B cell (primary cell): ENCODE measurements around the gene COL6A5. TPM values are rescaled to one million over a fixed set of nuclear protein-coding genes. Genes with fewer than 3 reads are reported as not detected.

Source experiments
- ATAC-seq: fragments of 200-7000 bp; cut with Tn5 transposase; one replicate; pipeline ENCODE4 v1.10.0; 2021; ENCODE audit warnings: low read depth, mild to moderate bottlenecking, moderate number of reproducible peaks, moderate library complexity
- CTCF ChIA-PET: fragments of 350-600 bp; sonication (Branson Sonifier 250); formaldehyde crosslinking; loops from one replicate; lab custom pipeline; 2021; ENCODE audit warnings: antibody characterized with exemption, inconsistent platforms; lab: Charles Lee
- POLR2A ChIA-PET: fragments of 350-600 bp; sonication (Branson Sonifier 250); formaldehyde crosslinking; loops from one replicate; lab custom pipeline; 2021; ENCODE audit warnings: antibody characterized with exemption; lab: Charles Lee
- DNase-seq: peaks from one replicate; pipeline ENCODE4 v3.0.0; 2013
- H2AFZ ChIP-seq: 2 replicates; pipeline ENCODE4 v1.6.1; 2012; ENCODE audit warnings: mild to moderate bottlenecking, low read depth, low read length; ENCODE audit not compliant: insufficient read depth, poor library complexity, severe bottlenecking
- H3K27ac ChIP-seq, 2 donors: 1 replicate in 1 of 2; 2 replicates in 1 of 2; pipeline ENCODE4 v1.5.1; 2012 to 2013; ENCODE audit warnings: low read length in 2 of 2, mild to moderate bottlenecking in 2 of 2, moderate library complexity in 1 of 2
- H3K27me3 ChIP-seq, 4 experiments: fragments of 200-600 bp in 1 of 4; sonication (generic) in 1 of 4; replicated peaks in 1 of 4; 1 replicate in 2 of 4; 2 replicates in 2 of 4; pipeline versions ENCODE4 v1.6.1 to v1.7.0; 2013 to 2016; ENCODE audit warnings: low read length in 3 of 4, mild to moderate bottlenecking in 2 of 4, mixed read lengths in 1 of 4, moderate library complexity in 1 of 4; ENCODE audit not compliant: insufficient read depth in 4 of 4, control insufficient read depth in 3 of 4; ENCODE audit errors: control extremely low read depth in 1 of 4
- H3K36me3 ChIP-seq, 2 experiments: replicated peaks in 1 of 2; 1 replicate in 1 of 2; 2 replicates in 1 of 2; pipeline versions ENCODE4 v1.6.1 to v1.7.1; 2013; ENCODE audit warnings: low read length in 1 of 2; ENCODE audit not compliant: insufficient read depth in 2 of 2, control insufficient read depth in 1 of 2; ENCODE audit errors: control extremely low read depth in 1 of 2, extremely low read depth in 1 of 2
- H3K4me1 ChIP-seq, 2 donors: fragments of 200-600 bp in 1 of 2; sonication (generic) in 1 of 2; 1 replicate in 1 of 2; 2 replicates in 1 of 2; pipeline versions ENCODE4 v1.5.1 to v1.6.1; 2013 to 2017; ENCODE audit warnings: low read length in 2 of 2; ENCODE audit not compliant: control insufficient read depth in 2 of 2, insufficient read depth in 2 of 2
- H3K4me2 ChIP-seq: replicated peaks from 2 replicates; pipeline ENCODE3; 2012; ENCODE audit warnings: mild to moderate bottlenecking, low read depth, low read length; ENCODE audit not compliant: poor library complexity, severe bottlenecking
- H3K4me3 ChIP-seq, 5 experiments: fragments of 200-600 bp in 1 of 5; sonication (generic) in 1 of 5; 1 replicate in 3 of 5; 2 replicates in 2 of 5; pipeline versions ENCODE4 v1.5.1 to v1.7.0; 2011 to 2016; ENCODE audit warnings: low read length in 4 of 5, mild to moderate bottlenecking in 4 of 5, low read depth in 2 of 5, control low read depth in 1 of 5, moderate library complexity in 1 of 5; ENCODE audit not compliant: insufficient read depth in 1 of 5; ENCODE audit errors: control extremely low read depth in 1 of 5, extremely low read depth in 1 of 5
- H3K79me2 ChIP-seq: fragments of 200-600 bp; sonication (generic); one replicate; pipeline ENCODE4 v1.6.0; 2016; ENCODE audit warnings: low read length; ENCODE audit not compliant: control insufficient read depth, insufficient read depth
- H3K9ac ChIP-seq: fragments of 200-600 bp; sonication (generic); 2 replicates; pipeline ENCODE4 v1.6.1; 2017; ENCODE audit warnings: mild to moderate bottlenecking, low read length, moderate library complexity
- H3K9me3 ChIP-seq, 3 donors: one replicate each; pipeline versions ENCODE4 v1.6.1 to v1.7.1; 2013; ENCODE audit warnings: low read length in 2 of 3; ENCODE audit not compliant: control insufficient read depth in 2 of 3, insufficient read depth in 1 of 3; ENCODE audit errors: control extremely low read depth in 1 of 3
- H4K20me1 ChIP-seq: 2 replicates; pipeline ENCODE4 v1.6.0; 2012; ENCODE audit warnings: mild to moderate bottlenecking, low read length; ENCODE audit not compliant: insufficient read depth, control insufficient read depth, poor library complexity, severe bottlenecking
- H3K27ac Mint-ChIP-seq: one replicate; pipeline ENCODE4 v1.8.0; 2021; ENCODE audit warnings: mixed read lengths
- H3K27me3 Mint-ChIP-seq: one replicate; pipeline ENCODE4 v1.8.0; 2021; ENCODE audit warnings: mixed read lengths
- H3K4me1 Mint-ChIP-seq: one replicate; pipeline ENCODE4 v1.8.0; 2021; ENCODE audit warnings: mixed read lengths
- H3K4me3 Mint-ChIP-seq: one replicate; pipeline ENCODE4 v1.8.0; 2021; ENCODE audit warnings: mixed read lengths
- H3K9me3 Mint-ChIP-seq: one replicate; pipeline ENCODE4 v1.8.0; 2022; ENCODE audit warnings: mixed read lengths; ENCODE audit not compliant: insufficient read depth
- EZH2 ChIP-seq: IDR thresholded peaks from 2 replicates; pipeline ENCODE4 v1.6.1; 2012; ENCODE audit warnings: borderline replicate concordance, low read depth, mild to moderate bottlenecking, moderate library complexity, low read length; ENCODE audit not compliant: insufficient read depth, poor library complexity, severe bottlenecking
- WGBS: methylation state at CpG from one replicate; pipeline ENCODE4 v1.1.5; 2013; ENCODE audit warnings: missing lambda C conversion rate; ENCODE audit not compliant: insufficient coverage; 5-methylcytosine and 5-hydroxymethylcytosine counted together
- intact Hi-C: fragments of 100-400 bp; cut with micrococcal nuclease; formaldehyde crosslinking; loops from one replicate; pipeline ENCODE4 v1.10.0; 2022
- polyA plus RNA-seq: library from polyadenylated mRNA; depleted of rRNA; stranded (reverse); fragments of >200 nt; gene quantifications from 2 replicates; pipeline ENCODE4 v1.2.3, GENCODE V29; 2012
- total RNA-seq, 2 donors: library from RNA; stranded (reverse); fragments of 120-200 nt in 1 of 2; gene quantifications; 1 replicate in 1 of 2; 2 replicates in 1 of 2; pipeline versions ENCODE4 v1.2.3 to v1.2.4, GENCODE V29; 2013 to 2022
- TF ChIP-seq, protein P1 (sequence below): fragments of 200-600 bp; IDR thresholded peaks from one replicate; pipeline ENCODE4 v1.8.0; 2022; ENCODE audit warnings: antibody characterized with exemption, mild to moderate bottlenecking

COL6A5 gene
- total and polyA plus RNA-seq, 2 donors (not counting 1 experiment from before 2014, with no cell fraction given) = not detected

DNA sequence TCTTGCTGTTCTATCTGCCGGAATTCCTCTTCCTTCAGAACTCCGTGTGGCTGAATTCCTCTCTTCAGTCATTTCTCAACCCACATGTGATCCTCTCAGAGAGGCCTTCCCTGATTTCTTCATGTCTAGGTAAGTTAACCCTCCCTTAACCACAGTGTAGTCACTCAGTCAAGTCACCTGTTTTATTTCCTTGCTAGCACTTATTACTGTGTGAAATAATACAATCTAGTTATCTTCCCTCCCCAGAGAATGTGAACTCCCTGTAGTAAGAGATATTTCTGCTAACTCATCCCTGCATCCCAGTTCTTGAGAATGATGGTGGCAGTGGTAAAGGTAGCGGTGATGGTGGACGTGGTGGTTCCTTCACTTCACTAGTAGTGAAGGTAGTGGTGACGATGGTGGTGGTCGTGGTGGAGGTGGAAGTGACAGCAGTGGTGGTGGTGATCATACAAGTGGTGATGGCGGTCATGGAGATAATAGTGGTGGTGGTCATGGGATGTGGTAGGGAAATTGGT lies 33.3 kb downstream of the COL6A5 start:
- no peak overlapping the region for H3K27ac ChIP-seq
- H3K4me1 ChIP-seq = no peaks in the 10 kb centered on the region
- WGBS = 89% methylated on average over 6 of the region's 7 CpGs
- no peaks in the 10 kb centered on the region for H3K27me3 ChIP-seq
- H3K4me3 Mint-ChIP-seq = no peak overlapping the region
- no peaks in the 10 kb centered on the region for H4K20me1 ChIP-seq
- H3K4me3 ChIP-seq = no peak overlapping the region
- no peak overlapping the region for H2AFZ ChIP-seq
- no peak for DNase-seq
- no peak overlapping the region for H3K27ac Mint-ChIP-seq
- H3K9me3 Mint-ChIP-seq = no peaks in the 10 kb centered on the region
- ATAC-seq = no peak
- intact Hi-C loops = no loop called here
- peaks cover 7% of the 10 kb centered on the region for H3K27me3 Mint-ChIP-seq
- H3K9ac ChIP-seq = no peak overlapping the region
- no peaks in the 10 kb centered on the region for H3K9me3 ChIP-seq
- no peak overlapping the region for H3K4me2 ChIP-seq
- no peak for TF ChIP-seq EZH2
- TF ChIP-seq, protein P1, sequence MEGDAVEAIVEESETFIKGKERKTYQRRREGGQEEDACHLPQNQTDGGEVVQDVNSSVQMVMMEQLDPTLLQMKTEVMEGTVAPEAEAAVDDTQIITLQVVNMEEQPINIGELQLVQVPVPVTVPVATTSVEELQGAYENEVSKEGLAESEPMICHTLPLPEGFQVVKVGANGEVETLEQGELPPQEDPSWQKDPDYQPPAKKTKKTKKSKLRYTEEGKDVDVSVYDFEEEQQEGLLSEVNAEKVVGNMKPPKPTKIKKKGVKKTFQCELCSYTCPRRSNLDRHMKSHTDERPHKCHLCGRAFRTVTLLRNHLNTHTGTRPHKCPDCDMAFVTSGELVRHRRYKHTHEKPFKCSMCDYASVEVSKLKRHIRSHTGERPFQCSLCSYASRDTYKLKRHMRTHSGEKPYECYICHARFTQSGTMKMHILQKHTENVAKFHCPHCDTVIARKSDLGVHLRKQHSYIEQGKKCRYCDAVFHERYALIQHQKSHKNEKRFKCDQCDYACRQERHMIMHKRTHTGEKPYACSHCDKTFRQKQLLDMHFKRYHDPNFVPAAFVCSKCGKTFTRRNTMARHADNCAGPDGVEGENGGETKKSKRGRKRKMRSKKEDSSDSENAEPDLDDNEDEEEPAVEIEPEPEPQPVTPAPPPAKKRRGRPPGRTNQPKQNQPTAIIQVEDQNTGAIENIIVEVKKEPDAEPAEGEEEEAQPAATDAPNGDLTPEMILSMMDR = no peak
- POLR2A ChIA-PET = no interaction called here
- H3K79me2 ChIP-seq = no peaks in the 10 kb centered on the region
- no peaks in the 10 kb centered on the region for H3K4me1 Mint-ChIP-seq
- CTCF ChIA-PET = no interaction called here
- H3K36me3 ChIP-seq = no peaks in the 10 kb centered on the region

GRCh38 chr3:130379274-130379673 lies 33.8 kb downstream of the COL6A5 start:
- no peaks in the 10 kb centered on the region for H3K4me1 ChIP-seq
- H3K4me3 ChIP-seq = no peak overlapping the region
- CTCF ChIA-PET = no interaction called here
- H4K20me1 ChIP-seq = no peaks in the 10 kb centered on the region
- no peak for DNase-seq
- H3K9me3 Mint-ChIP-seq = no peaks in the 10 kb centered on the region
- POLR2A ChIA-PET = no interaction called here
- H3K36me3 ChIP-seq = no peaks in the 10 kb centered on the region
- no peaks in the 10 kb centered on the region for H3K27me3 ChIP-seq
- H3K9ac ChIP-seq = no peak overlapping the region
- peaks cover 7% of the 10 kb centered on the region for H3K27me3 Mint-ChIP-seq
- intact Hi-C loops = no loop called here
- no peak overlapping the region for H3K27ac Mint-ChIP-seq
- H3K4me3 Mint-ChIP-seq = no peak overlapping the region
- TF ChIP-seq, protein P1 = no peak
- no peak for TF ChIP-seq EZH2
- H3K79me2 ChIP-seq = no peaks in the 10 kb centered on the region
- no peaks in the 10 kb centered on the region for H3K9me3 ChIP-seq
- no peaks in the 10 kb centered on the region for H3K4me1 Mint-ChIP-seq
- no peak for ATAC-seq
- H3K4me2 ChIP-seq = no peak overlapping the region
- no peak overlapping the region for H2AFZ ChIP-seq
- H3K27ac ChIP-seq = no peak overlapping the region
- no CpG with 5 or more reads among the region's 6 CpGs for WGBS
